PC-9 (cell line): ENCODE measurements around the gene FLYWCH1.

Experiments
- CTCF ChIP-seq: fragments of 200-600 bp; sonication (generic); conservative IDR thresholded peaks from 2 replicates; pipeline ENCODE4 v1.6.1; 2017; ENCODE audit warnings: mixed run types, antibody characterized with exemption, mild to moderate bottlenecking, moderate library complexity
- EZH2 ChIP-seq: fragments of 200-600 bp; sonication (generic); IDR thresholded peaks from 2 replicates; pipeline ENCODE4 v1.8.0; 2017; ENCODE audit warnings: antibody characterized with exemption, low read depth

- TF ChIP-seq CTCF: peak; percentile 79
- no peak for TF ChIP-seq EZH2
These were observed 7.4 kb upstream of the FLYWCH1 start for GRCh38 chr16:2904100-2904921.
